Spleen (tissue), 7 donors: Measurements from ENCODE around the gene TTLL9.

Experiments used
- POLR2A ChIP-seq, 3 donors: fragments of 450-650 bp; IDR thresholded peaks; one replicate each; pipeline ENCODE4 v1.5.1; 2017; ENCODE audit warnings: antibody characterized with exemption in 3 of 3, mild to moderate bottlenecking in 1 of 3
- POLR2AphosphoS5 ChIP-seq, 3 donors: sonication (generic); formaldehyde crosslinking; IDR thresholded peaks; one replicate each; pipeline ENCODE4 v1.5.1; 2017; ENCODE audit warnings: antibody characterized with exemption in 3 of 3
- TF ChIP-seq, protein P1 (sequence below), 11 experiments: fragments of 200-600 bp in 7 of 11; fragments of 450-650 bp in 4 of 11; sonication (generic) in 4 of 11; IDR thresholded peaks in 8 of 11; conservative IDR thresholded peaks in 3 of 11; 1 replicate in 7 of 11; 2 replicates in 4 of 11; pipeline versions ENCODE4 v1.4.0 to v1.8.0; 2016 to 2021; ENCODE audit warnings: antibody characterized with exemption in 11 of 11, inconsistent platforms in 4 of 11, mild to moderate bottlenecking in 1 of 11
- donor health status: DM: no; HTN: no; CAD: no; lungs with moderate emphysema.
- donor health status: DM: no; HTN: no; CAD: no.
- donor health status: DM: no; HTN: no; CAD: no.

DNA sequence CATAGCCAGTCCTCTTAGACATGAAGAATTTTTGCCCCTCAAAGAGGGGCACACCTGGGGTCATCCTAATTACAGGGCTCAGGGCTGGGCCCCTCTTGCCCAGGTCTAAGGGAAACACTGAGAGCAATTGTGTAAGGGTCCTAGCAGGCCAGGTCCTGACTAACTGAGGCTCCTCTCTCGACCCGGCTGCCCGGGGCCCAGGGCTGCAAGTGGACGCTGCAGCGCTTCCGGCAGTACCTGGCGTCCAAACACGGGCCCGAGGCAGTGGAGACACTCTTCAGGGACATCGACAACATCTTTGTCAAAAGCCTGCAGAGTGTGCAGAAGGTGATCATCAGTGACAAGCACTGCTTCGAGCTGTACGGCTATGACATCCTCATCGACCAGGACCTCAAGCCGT is 64.1 kb downstream of the TTLL9 start:
- TF ChIP-seq POLR2A (IDR thresholded peaks at IDR 0.05) (no peak), POLR2AphosphoS5 (IDR thresholded peaks at IDR 0.05) (no peak)
- TF ChIP-seq, protein P1, sequence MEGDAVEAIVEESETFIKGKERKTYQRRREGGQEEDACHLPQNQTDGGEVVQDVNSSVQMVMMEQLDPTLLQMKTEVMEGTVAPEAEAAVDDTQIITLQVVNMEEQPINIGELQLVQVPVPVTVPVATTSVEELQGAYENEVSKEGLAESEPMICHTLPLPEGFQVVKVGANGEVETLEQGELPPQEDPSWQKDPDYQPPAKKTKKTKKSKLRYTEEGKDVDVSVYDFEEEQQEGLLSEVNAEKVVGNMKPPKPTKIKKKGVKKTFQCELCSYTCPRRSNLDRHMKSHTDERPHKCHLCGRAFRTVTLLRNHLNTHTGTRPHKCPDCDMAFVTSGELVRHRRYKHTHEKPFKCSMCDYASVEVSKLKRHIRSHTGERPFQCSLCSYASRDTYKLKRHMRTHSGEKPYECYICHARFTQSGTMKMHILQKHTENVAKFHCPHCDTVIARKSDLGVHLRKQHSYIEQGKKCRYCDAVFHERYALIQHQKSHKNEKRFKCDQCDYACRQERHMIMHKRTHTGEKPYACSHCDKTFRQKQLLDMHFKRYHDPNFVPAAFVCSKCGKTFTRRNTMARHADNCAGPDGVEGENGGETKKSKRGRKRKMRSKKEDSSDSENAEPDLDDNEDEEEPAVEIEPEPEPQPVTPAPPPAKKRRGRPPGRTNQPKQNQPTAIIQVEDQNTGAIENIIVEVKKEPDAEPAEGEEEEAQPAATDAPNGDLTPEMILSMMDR (IDR thresholded peaks at IDR 0.05 in 8 of 11, conservative IDR thresholded peaks at IDR 0.05 in 3 of 11) = no peak
